Muscle layer of colon (tissue), 2 donors: Measurements from ENCODE around the gene RPL10A.

ENCODE experiments used
- H3K27ac ChIP-seq: one replicate; pipeline ENCODE4 v1.7.0; 2013; ENCODE audit warnings: low read depth, mild to moderate bottlenecking, low read length, moderate library complexity
- H3K27me3 ChIP-seq, 2 donors: one replicate each; pipeline ENCODE4 v1.7.0; 2013; ENCODE audit warnings: low read length in 2 of 2, mild to moderate bottlenecking in 2 of 2; ENCODE audit not compliant: insufficient read depth in 2 of 2, control insufficient read depth in 1 of 2
- H3K36me3 ChIP-seq: one replicate; pipeline ENCODE4 v1.7.0; 2013; ENCODE audit warnings: mild to moderate bottlenecking, low read length; ENCODE audit not compliant: insufficient read depth
- H3K4me1 ChIP-seq: one replicate; pipeline ENCODE4 v1.7.0; 2013; ENCODE audit warnings: mild to moderate bottlenecking, low read length; ENCODE audit not compliant: insufficient read depth
- H3K4me3 ChIP-seq, 2 donors: one replicate each; pipeline ENCODE4 v1.7.0; 2013; ENCODE audit warnings: low read length in 2 of 2, low read depth in 1 of 2, mild to moderate bottlenecking in 1 of 2, moderate library complexity in 1 of 2
- H3K9ac ChIP-seq: one replicate; pipeline ENCODE4 v1.7.0; 2013; ENCODE audit warnings: low read length
- H3K9me3 ChIP-seq: one replicate; pipeline ENCODE4 v1.7.0; 2013; ENCODE audit warnings: mild to moderate bottlenecking, low read length
- donor health status: abdominal sarcoma.
- donor health status: Adenocarcinoma of cecum.

Gene RPL10A

GRCh38 chr6:35496841-35497570, 28.8 kb downstream of the RPL10A start, which contains the start of gene TEAD3:
TEAD3 (minus strand) TSS chr6:35497079.
- Histone ChIP-seq H3K4me3 (peak within 1 kb of the TSS; percentile 69 to 79), H3K9me3 (no peaks in the 10 kb centered on the region), H3K27ac (peak within 1 kb of the TSS; percentile 99), H3K27me3 (peaks cover 0 to 10% of the 10 kb centered on the region in 2 donors), H3K36me3 (no peaks in the 10 kb centered on the region), H3K4me1 (peaks cover 47% of the 10 kb centered on the region), H3K9ac (peak within 1 kb of the TSS; percentile 98)

DNA sequence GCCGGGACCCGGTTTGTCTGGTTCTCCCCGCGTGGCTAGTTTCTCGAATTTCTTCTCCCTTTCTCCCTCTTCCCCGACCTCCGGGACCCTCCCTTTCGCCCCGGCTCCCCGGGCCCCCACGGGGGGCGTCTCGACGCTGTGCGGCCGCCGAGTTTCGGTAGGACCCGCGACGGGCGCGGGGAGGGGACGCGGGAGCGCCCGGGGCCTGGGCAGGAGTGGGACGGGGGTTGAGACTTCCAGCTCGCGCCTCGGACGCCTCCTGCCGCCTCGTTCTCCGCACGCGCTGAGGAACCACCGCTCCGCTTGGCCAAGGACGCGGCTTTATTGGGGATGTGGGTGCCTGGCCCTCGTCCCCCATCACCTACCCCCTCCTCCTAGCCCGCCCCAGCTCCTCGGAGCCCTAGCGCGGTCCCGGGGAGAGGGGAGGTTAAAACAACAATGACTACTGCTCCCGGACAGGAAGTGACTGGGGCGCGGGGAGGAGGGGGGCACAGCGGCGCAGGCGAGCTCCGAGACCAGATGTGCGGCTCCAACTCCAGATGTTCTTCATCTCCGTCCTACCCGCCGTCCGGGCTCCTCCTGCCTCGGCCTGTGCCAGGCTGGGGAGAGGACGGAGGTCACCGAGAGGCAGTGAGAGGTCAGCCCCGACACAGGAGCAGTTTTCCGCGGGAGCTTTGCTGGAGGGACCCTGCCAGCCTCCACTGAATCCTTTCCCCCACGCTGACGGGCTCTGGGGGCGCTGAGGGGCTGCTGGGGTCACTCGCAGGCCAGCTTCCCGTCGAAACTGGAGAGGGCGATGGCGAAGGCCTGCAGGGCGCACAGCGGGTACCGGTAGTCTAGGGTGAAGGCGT, 29.6 kb downstream of the RPL10A start:
- H3K27me3 ChIP-seq = peaks cover 0 to 10% of the 10 kb centered on the region in 2 donors
- H3K4me3 ChIP-seq = peak overlapping the region; percentile 57 to 79
- H3K27ac ChIP-seq = peak overlapping the region; percentile 95
- H3K9ac ChIP-seq = peak overlapping the region; percentile 78
- no peaks in the 10 kb centered on the region for H3K9me3 ChIP-seq
- H3K36me3 ChIP-seq = no peaks in the 10 kb centered on the region
- H3K4me1 ChIP-seq = peaks cover 39% of the 10 kb centered on the region

- H3K9me3 ChIP-seq = no peaks in the 10 kb centered on the region
- peaks cover 32% of the 10 kb centered on the region for H3K4me1 ChIP-seq
- H3K36me3 ChIP-seq = no peaks in the 10 kb centered on the region
- peak overlapping the region; percentile 95 for H3K27ac ChIP-seq
- peak overlapping the region; percentile 6 for H3K9ac ChIP-seq
- peaks cover 0 to 10% of the 10 kb centered on the region in 2 donors for H3K27me3 ChIP-seq
- peak overlapping the region; percentile 57 to 79 for H3K4me3 ChIP-seq
Observed at GRCh38 chr6:35498422-35499067, 30.3 kb downstream of the RPL10A start.

GRCh38 chr6:35499372-35499771, 31.2 kb downstream of the RPL10A start:
- H3K36me3 ChIP-seq = no peaks in the 10 kb centered on the region
- no peak overlapping the region for H3K4me3 ChIP-seq
- H3K27me3 ChIP-seq = peaks cover 0 to 16% of the 10 kb centered on the region in 2 donors
- H3K27ac ChIP-seq = no peak overlapping the region
- no peaks in the 10 kb centered on the region for H3K9me3 ChIP-seq
- H3K4me1 ChIP-seq = peaks cover 24% of the 10 kb centered on the region
- no peak overlapping the region for H3K9ac ChIP-seq

GRCh38 chr6:35500782-35501181, 32.6 kb downstream of the RPL10A start:
- Histone ChIP-seq H3K27me3 (peaks cover 0 to 18% of the 10 kb centered on the region in 2 donors), H3K9me3 (no peaks in the 10 kb centered on the region), H3K4me3 (no peak overlapping the region), H3K27ac (no peak overlapping the region), H3K36me3 (no peaks in the 10 kb centered on the region), H3K9ac (no peak overlapping the region), H3K4me1 (peaks cover 11% of the 10 kb centered on the region)

- no peak overlapping the region for H3K27ac ChIP-seq
- peaks cover 5 to 28% of the 10 kb centered on the region in 2 donors for H3K27me3 ChIP-seq
- no peaks in the 10 kb centered on the region for H3K9me3 ChIP-seq
- H3K4me3 ChIP-seq = no peak overlapping the region
- H3K36me3 ChIP-seq = no peaks in the 10 kb centered on the region
- peaks cover 11% of the 10 kb centered on the region for H3K4me1 ChIP-seq
- no peak overlapping the region for H3K9ac ChIP-seq
Observed at GRCh38 chr6:35501784-35502183, 33.6 kb downstream of the RPL10A start.

GRCh38 chr6:35503534-35503933, 35.3 kb downstream of the RPL10A start:
- no peak overlapping the region for H3K4me3 ChIP-seq
- no peak overlapping the region for H3K9ac ChIP-seq
- peaks cover 4% of the 10 kb centered on the region for H3K4me1 ChIP-seq
- H3K9me3 ChIP-seq = no peaks in the 10 kb centered on the region
- H3K36me3 ChIP-seq = no peaks in the 10 kb centered on the region
- H3K27ac ChIP-seq = no peak overlapping the region
- H3K27me3 ChIP-seq = peaks cover 8 to 21% of the 10 kb centered on the region in 2 donors

GRCh38 chr6:35505999-35506412, 37.8 kb downstream of the RPL10A start:
- Histone ChIP-seq H3K27ac (no peak overlapping the region), H3K9me3 (no peaks in the 10 kb centered on the region), H3K27me3 (peaks cover 29 to 41% of the 10 kb centered on the region in 2 donors), H3K36me3 (no peaks in the 10 kb centered on the region), H3K4me3 (no peak overlapping the region), H3K4me1 (peaks cover 1% of the 10 kb centered on the region), H3K9ac (no peak overlapping the region)

- Histone ChIP-seq H3K27me3 (peaks cover 29 to 46% of the 10 kb centered on the region in 2 donors), H3K4me3 (no peak overlapping the region), H3K27ac (no peak overlapping the region), H3K4me1 (peaks cover 6% of the 10 kb centered on the region), H3K9ac (no peak overlapping the region), H3K36me3 (no peaks in the 10 kb centered on the region), H3K9me3 (no peaks in the 10 kb centered on the region)
Observed at GRCh38 chr6:35506536-35506935, 38.3 kb downstream of the RPL10A start.

GRCh38 chr6:35507221-35507620, 39.0 kb downstream of the RPL10A start:
- H3K27me3 ChIP-seq = peaks cover 29 to 53% of the 10 kb centered on the region in 2 donors
- H3K4me1 ChIP-seq = peaks cover 8% of the 10 kb centered on the region
- no peaks in the 10 kb centered on the region for H3K36me3 ChIP-seq
- no peaks in the 10 kb centered on the region for H3K9me3 ChIP-seq
- H3K4me3 ChIP-seq = no peak overlapping the region
- no peak overlapping the region for H3K9ac ChIP-seq
- no peak overlapping the region for H3K27ac ChIP-seq

GRCh38 chr6:35508027-35508426, 39.8 kb downstream of the RPL10A start:
- Histone ChIP-seq H3K4me3 (no peak overlapping the region), H3K27ac (no peak overlapping the region), H3K4me1 (peaks cover 8% of the 10 kb centered on the region), H3K27me3 (peaks cover 29 to 60% of the 10 kb centered on the region in 2 donors), H3K9me3 (no peaks in the 10 kb centered on the region), H3K9ac (no peak overlapping the region), H3K36me3 (no peaks in the 10 kb centered on the region)
